ENCODE data around the gene JAZF1.

Gene JAZF1

DNA sequence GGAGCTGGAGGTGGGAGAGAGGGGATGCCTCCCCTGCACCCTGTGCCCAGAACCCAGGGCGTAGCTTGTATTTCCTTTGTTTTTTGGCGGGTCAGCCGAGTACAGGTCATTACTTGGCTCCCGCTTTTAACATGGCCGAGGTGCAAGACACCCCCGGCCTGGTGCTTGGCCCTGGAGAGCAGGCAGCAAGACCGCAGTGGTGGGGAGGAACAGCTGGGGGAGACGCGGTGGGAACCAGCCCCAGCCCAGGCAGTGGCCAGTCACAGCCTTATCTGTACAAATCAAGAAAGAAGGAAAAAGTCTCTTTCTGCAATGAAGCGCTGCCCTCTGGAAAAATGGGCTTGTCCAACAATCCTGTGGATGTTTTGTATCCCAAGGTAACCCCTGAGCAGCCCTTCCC is 341.5 kb downstream of the JAZF1 start:
- DNase-seq (ENCODE audit: low spot score), result no peak

DNA sequence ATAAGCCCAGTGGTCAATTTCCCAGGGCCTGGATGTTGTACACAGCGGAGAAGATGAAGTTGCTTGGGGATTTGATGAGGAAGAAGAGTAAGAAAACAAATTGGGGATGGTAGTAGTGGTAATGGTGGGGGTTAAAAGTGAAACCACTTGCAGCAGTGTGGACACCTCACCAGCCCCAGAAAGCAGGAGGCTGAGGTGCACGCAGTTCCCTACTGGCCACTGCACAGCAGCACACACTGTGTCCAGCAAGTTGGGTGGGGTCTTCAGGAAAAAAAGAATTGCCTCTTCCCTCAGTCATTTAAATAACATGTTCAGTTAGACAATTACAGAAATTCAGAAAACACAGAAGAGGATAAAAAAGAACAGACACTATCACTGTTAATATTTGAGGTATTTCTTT is 344.1 kb downstream of the JAZF1 start:
- no peak for DNase-seq (ENCODE audit: low spot score)

DNA sequence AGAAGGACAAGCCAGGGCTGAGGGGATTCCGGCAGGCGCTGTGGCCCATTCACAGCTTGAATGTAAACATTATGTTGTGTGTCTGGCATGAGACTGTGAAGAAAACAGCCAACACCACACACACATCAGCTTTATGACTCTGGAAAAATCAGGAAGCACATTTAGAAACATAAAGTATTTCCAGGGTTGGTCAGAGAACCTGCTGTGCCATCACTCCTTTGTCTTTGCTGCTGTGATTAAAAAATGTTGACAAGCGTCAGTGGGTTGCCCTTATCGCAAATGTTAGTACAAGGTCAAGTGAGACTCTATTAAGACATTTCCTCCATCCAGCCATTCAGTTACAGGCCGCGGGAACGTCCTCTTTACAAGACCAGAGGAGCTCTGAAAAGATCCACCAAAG is 345.2 kb downstream of the JAZF1 start:
- DNase-seq (ENCODE audit: low spot score), result no peak

DNA sequence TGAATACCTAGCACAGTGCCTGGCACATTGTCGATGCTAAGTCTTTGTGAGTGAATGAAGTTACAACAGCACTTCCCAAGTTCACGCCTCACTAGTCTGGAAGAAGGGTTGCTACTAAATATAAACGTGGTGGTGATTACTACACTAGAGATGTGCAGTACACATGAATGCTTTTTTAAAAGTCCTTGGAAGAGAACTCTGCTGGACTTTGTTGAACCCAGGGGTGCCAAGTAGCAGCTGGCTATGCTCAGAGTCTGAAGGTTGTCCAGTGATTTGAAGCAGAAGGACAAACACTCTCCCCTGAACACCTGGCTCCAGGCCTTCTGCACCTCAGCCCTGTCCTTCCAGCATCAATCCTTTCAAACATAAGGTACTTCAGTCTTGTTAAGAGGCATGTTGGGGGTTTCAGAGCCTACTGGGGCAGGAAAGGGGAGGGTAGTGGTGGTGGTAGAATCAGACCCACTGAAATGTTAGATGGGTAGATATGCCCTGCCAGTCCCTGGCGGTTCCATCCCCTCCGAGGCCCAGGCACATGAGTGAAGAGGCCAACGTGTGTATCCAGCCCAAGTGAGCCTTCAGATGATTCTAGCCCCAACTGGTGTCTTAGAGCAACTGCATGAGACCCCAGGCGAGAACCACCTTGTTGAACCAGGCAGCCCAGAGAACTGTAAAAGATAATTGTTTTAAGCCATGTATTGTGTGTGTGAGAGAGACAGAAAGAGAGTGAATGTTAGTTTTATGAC is 346.2 kb downstream of the JAZF1 start:
- DNase-seq (ENCODE audit: low spot score), result peak; percentile 38

DNA sequence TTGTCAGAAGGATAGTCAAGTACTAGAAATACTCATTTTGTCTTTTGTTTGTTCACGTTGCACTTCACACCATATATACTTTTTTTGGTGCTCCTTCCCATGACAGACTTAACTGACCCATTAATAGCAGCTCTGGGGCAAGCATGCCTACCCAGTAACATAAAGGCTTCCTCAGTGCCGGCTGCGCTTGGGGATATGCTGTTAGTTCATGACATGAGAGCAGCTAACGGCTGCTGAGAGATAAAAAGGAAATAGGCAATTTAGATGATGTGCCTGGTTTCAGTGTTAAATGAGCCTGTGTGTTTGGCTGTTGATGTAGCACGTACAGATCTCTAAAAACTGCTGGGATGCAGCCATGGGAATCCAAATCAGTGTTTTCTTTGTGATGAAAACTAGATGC is 354.2 kb downstream of the JAZF1 start:
- no peak for DNase-seq (ENCODE audit: low spot score)

DNA sequence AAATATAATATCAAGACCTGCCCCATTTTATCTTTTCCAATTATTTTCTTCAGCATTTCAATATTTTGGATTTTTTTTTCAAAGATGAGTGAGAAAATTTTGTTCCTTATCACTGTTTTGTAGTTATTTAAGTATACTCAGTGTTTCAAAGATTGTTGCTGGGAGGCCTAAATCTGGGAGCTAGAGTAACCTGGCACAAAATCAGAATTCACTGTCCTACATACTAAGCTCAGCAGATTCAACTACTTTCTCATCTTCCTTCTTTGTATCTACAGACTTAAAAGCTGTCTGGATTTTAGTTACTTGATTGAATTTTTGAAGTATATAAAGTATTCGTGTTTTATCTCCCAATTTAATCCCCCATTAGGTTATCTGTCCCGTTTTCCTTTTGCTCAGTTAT is 354.7 kb downstream of the JAZF1 start:
- no peak for DNase-seq (ENCODE audit: low spot score)

DNA sequence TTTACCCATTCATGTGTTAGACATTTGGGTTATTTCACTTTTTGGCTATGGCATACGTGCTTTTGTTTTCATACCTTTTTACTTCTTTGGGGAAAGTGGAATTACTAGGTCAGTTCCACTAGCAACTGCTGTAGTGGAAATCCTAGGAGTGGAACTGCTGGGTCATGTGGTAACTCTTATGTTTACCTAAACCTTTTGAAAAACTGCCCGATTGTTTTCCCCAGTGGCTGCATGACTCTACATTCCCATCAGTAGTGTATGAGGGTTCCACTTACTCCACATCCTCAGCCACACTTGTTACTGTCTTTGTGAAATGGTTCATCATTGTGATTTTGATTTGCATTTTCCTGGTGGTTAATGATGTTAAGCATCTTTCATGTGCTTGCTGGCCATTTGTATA is 358.4 kb downstream of the JAZF1 start:
- DNase-seq (ENCODE audit: low spot score), result no peak

DNA sequence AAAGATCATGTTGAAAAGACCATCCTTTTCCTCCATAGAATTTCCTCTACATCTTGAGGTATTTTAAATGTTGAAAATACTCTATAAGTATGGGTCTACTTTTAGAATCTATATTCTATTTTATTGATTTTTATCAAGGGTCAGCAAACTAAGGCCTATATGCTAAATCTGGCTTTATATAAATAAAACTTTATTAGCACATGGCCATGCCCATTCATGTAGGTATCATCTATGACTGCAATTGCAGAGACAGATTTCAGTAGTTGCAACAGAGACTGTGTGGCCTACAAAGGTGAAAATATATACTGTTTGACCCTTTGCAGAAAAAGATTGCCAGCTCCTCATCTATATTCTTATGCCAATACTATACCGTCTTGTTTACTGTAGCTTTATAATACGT is 367.9 kb downstream of the JAZF1 start:
- DNase-seq (ENCODE audit: low spot score), result no peak

DNA sequence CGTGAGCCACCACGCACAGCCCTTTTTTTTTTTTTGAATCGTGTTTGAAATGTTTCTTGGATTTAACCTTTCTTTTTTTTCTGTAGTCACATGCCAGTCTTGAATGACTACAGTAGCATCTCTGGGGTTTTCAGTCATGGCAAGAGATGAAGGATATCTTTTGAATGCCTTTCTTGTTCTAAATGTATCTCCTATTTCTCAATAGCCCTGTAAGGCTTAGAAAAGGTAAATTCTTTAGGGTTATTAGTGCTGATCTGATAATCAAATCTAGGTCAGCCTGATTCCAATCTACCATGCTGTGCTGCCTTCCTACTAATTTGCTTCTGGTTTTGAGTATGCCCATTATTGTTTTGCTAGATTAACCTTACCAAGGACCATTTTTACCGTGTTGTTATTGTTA is 370.4 kb downstream of the JAZF1 start:
- no peak for DNase-seq (ENCODE audit: low spot score)

DNA sequence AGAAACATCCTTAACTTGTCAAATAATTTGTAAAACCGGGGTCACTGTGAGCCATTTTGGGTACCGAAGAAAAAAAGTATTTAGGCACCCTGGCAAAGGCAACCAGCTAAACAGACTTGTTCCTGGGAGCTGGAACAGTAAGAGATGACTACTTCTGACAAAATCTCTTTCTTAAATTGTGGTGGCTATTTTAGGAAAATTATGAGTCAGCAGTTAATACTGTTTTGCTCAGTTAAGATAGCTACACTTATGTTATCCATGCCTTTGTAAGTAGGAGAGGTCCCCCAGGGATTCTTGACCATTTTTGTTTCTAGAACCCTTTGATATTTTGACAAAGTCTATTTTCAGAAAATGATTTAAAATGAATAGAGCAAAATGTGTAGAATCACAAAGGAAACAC is 372.0 kb downstream of the JAZF1 start:
- no peak for DNase-seq (ENCODE audit: low spot score)

DNA sequence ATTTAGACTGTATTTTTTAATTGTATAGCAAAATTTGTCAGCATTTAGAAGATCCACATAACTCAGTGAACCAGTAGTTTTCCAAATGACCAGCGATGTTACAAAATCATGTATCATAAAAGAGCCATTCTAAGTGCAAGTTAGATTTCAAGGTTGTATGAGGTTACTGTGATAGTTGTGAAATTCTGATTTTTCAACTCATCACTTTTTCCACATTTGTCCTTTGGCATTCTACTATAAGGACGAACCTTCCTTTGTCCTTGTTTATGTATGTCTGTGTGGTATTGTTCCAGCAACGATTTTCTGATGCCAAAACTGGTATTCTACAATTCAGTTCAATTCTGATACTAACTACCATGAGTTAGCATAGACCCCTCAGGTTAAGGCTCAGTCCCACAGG is 376.5 kb downstream of the JAZF1 start:
- DNase-seq (ENCODE audit: low spot score), result no peak

DNA sequence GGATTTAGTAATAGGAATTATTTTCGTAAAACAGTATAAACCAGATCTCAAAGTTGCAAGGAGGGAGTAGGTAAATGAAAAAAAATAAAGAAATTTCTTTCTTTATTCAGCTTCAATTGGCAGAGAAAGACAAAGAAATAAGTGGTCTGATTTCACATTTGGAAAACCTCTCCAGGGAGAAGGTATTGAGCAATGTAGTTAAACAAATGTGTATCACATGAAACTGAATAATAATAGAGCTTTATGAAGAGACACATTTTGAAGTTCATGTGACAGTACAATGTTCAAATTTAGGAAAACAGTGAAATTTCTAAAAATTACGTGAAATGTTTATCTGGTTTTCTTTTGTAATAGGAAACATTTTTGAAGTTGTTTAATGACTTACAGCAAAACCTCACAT is 377.6 kb downstream of the JAZF1 start:
- DNase-seq (ENCODE audit: low spot score), result no peak

DNA sequence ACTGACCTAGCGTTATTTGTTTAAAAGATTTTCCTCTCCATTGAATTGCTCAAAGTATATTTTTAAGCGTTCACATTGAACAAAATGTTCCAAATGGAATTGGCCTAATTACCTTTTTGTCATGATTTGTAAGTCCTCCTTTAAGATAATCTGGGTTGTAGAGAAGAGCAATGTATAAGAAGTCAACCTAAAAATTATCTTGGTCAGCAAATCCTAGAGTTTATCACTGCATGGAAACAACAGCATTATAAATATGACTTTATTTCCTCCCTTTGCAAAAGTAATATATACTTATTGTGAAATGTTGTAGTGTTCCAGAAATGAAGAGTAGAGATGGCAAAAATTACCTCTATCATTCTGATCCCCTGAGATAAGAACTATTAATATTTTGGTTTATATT is 381.4 kb downstream of the JAZF1 start:
- DNase-seq (ENCODE audit: low spot score), result no peak

DNA sequence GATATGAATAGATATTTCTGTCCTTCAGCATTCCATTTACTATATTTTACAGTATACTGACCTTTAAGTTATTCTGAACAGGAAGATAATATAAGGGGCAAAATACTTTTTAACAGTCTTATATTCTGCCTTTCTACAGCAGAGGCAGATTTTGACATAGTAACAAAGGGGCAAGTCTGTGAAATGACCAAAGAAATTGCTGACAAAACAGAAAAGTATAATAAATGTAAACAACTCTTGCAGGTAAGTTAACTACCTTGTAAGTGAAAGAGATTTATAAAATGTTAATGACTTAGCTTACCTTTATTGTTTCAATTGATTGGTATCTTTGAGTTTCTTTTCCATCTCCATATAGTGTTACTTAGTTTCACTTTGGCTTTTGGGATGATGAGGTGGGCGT is 384.6 kb downstream of the JAZF1 start:
- no peak for DNase-seq (ENCODE audit: low spot score)

DNA sequence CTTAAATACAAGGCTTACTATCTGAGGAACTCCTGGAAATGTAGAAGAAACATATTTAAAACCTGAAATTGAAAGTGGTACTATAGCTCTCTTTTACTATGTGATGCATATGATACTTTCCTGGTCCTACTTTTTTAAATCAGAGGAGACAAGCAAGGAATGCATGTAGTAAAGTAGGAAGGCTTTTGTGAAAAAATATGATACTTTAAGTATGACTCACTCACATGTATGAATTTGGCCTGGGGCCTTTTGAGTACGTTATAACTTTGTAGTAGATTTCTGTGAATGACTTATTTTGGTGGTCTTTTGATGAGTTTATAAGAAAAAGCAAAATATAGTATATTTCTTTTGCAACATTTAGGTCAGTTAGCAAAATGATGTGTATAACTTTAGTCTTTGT is 386.8 kb downstream of the JAZF1 start:
- no peak for DNase-seq (ENCODE audit: low spot score)

DNA sequence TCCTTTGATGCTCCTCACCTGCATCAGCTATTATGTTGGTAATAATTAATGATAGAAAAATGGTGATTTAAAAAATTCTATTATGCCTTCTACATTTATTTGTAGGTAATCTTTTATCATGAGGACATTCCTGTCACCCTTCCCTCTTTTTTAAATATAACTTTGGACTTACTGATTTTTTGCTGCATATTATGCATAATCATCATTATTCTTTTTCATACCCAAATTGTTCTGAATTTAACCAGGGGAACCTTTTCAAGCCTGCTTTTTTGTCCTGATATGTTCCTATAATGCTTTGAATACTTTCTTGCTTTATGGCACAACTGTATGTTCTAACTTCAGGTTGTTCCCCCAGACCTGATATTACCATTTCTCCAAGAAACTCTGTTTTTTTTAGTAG is 392.2 kb downstream of the JAZF1 start:
- DNase-seq (ENCODE audit: low spot score), result no peak

DNA sequence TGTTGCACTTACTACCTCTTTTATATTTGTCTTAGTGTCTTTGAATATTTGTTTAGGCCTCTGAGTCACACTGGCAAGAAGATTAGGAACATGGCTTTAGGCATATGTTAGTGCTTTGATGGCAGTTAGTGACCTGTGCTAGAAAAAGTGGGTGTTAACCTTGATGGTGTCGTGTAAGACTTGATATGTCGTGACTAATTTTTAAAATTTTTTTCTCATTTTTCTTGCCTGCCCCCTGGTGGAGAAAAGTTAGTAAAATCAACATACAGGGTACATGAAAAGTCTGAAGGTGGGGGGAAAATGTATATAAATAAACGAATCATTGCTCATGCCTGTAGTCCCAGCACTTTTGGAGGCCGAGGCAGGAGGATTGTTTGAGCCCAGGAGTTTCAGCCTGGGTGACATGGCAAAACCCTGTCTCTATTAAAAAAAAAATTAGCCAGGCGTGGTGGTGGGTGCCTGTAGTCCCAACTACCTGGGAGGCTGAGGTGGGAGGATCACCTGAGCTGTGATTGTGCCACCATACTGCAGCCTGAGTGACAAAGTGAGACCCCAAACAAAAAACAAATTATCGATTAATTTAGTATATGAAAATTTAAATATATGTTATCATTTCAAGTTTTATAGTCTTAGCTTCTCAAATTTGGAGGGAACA is 396.1 kb downstream of the JAZF1 start:
- peak; percentile 36 for DNase-seq (ENCODE audit: low spot score)

DNA sequence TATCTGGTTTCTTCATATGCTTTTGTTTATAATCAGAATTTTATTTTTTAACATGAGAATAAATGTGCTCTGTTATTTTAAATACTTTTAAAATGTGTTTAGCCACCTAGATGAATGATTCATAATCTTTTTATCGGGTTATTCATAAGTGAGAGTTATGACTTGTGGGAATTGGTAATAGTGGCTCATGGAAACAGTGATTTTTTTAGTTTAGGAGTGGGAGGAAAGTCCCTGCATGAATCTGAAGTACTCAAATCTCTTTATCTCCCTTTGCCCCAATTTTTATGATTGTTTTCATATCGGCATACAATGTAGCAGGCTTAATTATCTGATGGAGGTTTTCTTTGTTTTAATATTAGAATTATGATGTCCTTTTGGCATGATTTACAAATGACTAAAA is 397.7 kb downstream of the JAZF1 start:
- no peak for DNase-seq (ENCODE audit: low spot score)

DNA sequence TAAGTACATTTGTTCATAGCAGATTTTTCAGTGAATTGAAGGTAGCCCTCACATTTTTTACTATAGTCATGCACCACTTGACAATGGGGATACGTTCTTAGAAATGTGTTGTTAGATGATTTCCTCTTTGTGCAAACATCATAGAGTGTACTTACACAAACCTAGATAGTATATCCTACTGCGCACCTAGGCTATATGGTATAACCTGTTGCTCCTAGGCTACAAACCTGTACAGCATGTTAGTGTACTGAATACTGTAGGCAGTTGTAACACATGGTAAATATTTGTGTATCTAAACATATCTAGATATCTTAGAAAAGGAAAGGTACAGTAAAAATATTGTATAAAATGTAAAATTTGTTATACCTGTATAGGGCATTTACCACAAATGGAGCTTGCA is 399.4 kb downstream of the JAZF1 start:
- no peak for DNase-seq (ENCODE audit: low spot score)
